Hepatocyte (in vitro differentiated cells): ENCODE data around the gene SPG11. TPM values are rescaled to one million over a fixed set of nuclear protein-coding genes. Genes with fewer than 3 reads are reported as not detected.
"Not testable (repeated sequence)": the region's sequence is repeated elsewhere in the genome, so short reads cannot be mapped to it uniquely, and the experiment has no call there.

Experiments used
- DNase-seq: peaks from one replicate; pipeline ENCODE4 v3.0.0-alpha.2; 2016; ENCODE audit warnings: low spot score
- H2AFZ ChIP-seq: fragments of 200-600 bp; sonication (generic); 2 replicates; pipeline ENCODE4 v1.6.0; 2016; ENCODE audit warnings: antibody characterized with exemption, mild to moderate bottlenecking
- H3K27ac ChIP-seq: fragments of 200-600 bp; sonication (generic); 2 replicates; pipeline ENCODE4 v1.5.1; 2016; ENCODE audit warnings: mild to moderate bottlenecking
- H3K27me3 ChIP-seq: fragments of 200-600 bp; sonication (generic); 2 replicates; pipeline ENCODE4 v1.6.1; 2016
- H3K36me3 ChIP-seq: fragments of 200-600 bp; sonication (generic); replicated peaks from 2 replicates; pipeline ENCODE4 v1.5.1; 2016; ENCODE audit warnings: low read depth; ENCODE audit not compliant: insufficient read depth
- H3K4me1 ChIP-seq: fragments of 200-600 bp; sonication (generic); 2 replicates; pipeline ENCODE4 v1.5.1; 2016; ENCODE audit warnings: mild to moderate bottlenecking, moderate library complexity; ENCODE audit not compliant: insufficient read depth
- H3K4me2 ChIP-seq: fragments of 200-600 bp; sonication (generic); 2 replicates; pipeline ENCODE4 v1.6.0; 2016
- H3K4me3 ChIP-seq: fragments of 200-600 bp; sonication (generic); 2 replicates; pipeline ENCODE4 v1.5.1; 2016; ENCODE audit warnings: mild to moderate bottlenecking
- H3K79me2 ChIP-seq: fragments of 200-600 bp; sonication (generic); 2 replicates; pipeline ENCODE4 v1.6.0; 2017; ENCODE audit warnings: mild to moderate bottlenecking
- H3K9me2 ChIP-seq: fragments of 200-600 bp; sonication (generic); replicated peaks from 2 replicates; pipeline ENCODE4 v1.6.0; 2017; ENCODE audit warnings: mild to moderate bottlenecking; ENCODE audit not compliant: insufficient read depth
- H3K9me3 ChIP-seq: fragments of 200-600 bp; sonication (generic); 2 replicates; pipeline ENCODE4 v1.5.1; 2016; ENCODE audit warnings: low read depth, mild to moderate bottlenecking
- H4K20me1 ChIP-seq: fragments of 200-600 bp; sonication (generic); 2 replicates; pipeline ENCODE4 v1.6.0; 2016; ENCODE audit warnings: mild to moderate bottlenecking; ENCODE audit not compliant: insufficient read depth, poor library complexity, severe bottlenecking
- EZH2 ChIP-seq: fragments of 200-600 bp; sonication (generic); IDR thresholded peaks from 2 replicates; pipeline ENCODE4 v1.6.1; 2016; ENCODE audit warnings: antibody characterized with exemption, mild to moderate bottlenecking, borderline replicate concordance
- EZH2phosphoT487 ChIP-seq: fragments of 200-600 bp; sonication (generic); IDR thresholded peaks from one replicate; pipeline ENCODE4 v1.6.1; 2018; ENCODE audit warnings: antibody characterized with exemption, mild to moderate bottlenecking, low read depth, moderate library complexity; ENCODE audit not compliant: unreplicated experiment, severe bottlenecking
- WGBS: methylation state at CpG from one replicate; pipeline ENCODE4 v1.1.6; 2016; ENCODE audit warnings: low lambda C conversion rate; ENCODE audit errors: missing lambda C conversion rate; 5-methylcytosine and 5-hydroxymethylcytosine counted together
- polyA plus RNA-seq: library from polyadenylated mRNA; unstranded; fragments of >200 nt; fragmentation: Nextera tagmentation; extraction: Ambion mirVana; gene quantifications from 2 replicates; pipeline ENCODE4 v1.2.1, GENCODE V29; 2016
- total RNA-seq: library from RNA; depleted of rRNA; stranded (reverse); fragments of >200 nt; gene quantifications from 2 replicates; pipeline ENCODE4 v1.2.3, GENCODE V29; 2014
- TF ChIP-seq, protein P1 (sequence below): fragments of 200-600 bp; sonication (generic); IDR thresholded peaks from 2 replicates; pipeline ENCODE4 v1.5.1; 2016; ENCODE audit warnings: antibody characterized with exemption, mild to moderate bottlenecking; ENCODE audit not compliant: poor library complexity

The SPG11 gene
- total and polyA plus RNA-seq, 2 experiments from 2014 or later: 28.2 to 70.3 TPM

DNA sequence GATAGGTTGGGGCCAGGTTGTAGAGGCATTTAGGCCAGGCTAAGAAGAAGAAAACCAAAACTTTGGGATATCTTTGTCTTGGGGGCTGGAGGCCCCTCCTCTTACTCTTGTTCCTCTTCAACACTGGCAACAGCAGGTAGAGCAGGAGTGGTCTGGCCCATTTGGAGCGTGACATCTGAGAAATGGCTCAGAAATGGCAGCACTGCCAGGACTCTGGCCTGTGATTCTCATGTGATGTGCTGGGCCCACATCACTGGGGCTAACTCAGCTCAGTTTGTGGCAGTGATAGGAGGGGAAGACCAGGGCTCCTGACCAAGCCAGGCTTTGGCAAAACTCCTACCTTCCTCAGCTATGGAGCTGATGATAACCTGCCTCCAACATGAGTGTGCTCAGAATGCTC lies 29.2 kb upstream of the SPG11 start:
- no peaks in the 10 kb centered on the region for H3K4me1 ChIP-seq
- H2AFZ ChIP-seq: no peak overlapping the region
- H3K9me3 ChIP-seq: no peaks in the 10 kb centered on the region
- H3K36me3 ChIP-seq: no peaks in the 10 kb centered on the region
- no peak overlapping the region for H3K4me2 ChIP-seq
- 96% methylated on average over 1 of the region's 1 CpG for WGBS
- H3K27ac ChIP-seq: no peak overlapping the region
- TF ChIP-seq EZH2phosphoT487: no peak
- TF ChIP-seq EZH2: no peak
- TF ChIP-seq, protein P1, sequence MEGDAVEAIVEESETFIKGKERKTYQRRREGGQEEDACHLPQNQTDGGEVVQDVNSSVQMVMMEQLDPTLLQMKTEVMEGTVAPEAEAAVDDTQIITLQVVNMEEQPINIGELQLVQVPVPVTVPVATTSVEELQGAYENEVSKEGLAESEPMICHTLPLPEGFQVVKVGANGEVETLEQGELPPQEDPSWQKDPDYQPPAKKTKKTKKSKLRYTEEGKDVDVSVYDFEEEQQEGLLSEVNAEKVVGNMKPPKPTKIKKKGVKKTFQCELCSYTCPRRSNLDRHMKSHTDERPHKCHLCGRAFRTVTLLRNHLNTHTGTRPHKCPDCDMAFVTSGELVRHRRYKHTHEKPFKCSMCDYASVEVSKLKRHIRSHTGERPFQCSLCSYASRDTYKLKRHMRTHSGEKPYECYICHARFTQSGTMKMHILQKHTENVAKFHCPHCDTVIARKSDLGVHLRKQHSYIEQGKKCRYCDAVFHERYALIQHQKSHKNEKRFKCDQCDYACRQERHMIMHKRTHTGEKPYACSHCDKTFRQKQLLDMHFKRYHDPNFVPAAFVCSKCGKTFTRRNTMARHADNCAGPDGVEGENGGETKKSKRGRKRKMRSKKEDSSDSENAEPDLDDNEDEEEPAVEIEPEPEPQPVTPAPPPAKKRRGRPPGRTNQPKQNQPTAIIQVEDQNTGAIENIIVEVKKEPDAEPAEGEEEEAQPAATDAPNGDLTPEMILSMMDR: no peak
- no peaks in the 10 kb centered on the region for H3K79me2 ChIP-seq
- H3K9me2 ChIP-seq: no peaks in the 10 kb centered on the region
- H4K20me1 ChIP-seq: no peaks in the 10 kb centered on the region
- no peak for DNase-seq
- no peak overlapping the region for H3K4me3 ChIP-seq
- no peaks in the 10 kb centered on the region for H3K27me3 ChIP-seq

DNA sequence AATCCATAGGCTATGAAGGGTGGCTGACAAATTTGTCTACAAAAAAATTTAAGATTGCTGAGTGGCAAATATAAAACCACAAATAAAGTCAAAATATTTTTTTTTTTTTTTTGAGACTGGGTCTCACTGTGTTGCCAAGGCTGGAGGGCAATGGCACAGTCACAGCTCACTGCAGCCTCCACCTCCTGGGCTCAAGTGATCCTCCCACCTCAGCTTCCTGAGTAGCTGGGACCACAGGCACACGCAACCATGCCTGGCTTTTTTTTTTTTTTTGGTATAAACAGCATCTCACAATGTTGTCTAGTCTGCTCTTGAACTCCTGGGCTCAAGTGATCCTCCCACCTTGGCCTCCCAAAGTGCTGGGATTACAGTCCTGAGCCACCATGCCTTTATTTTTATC lies 26.8 kb upstream of the SPG11 start:
- H3K79me2 ChIP-seq, H3K4me3 ChIP-seq, H3K36me3 ChIP-seq, H2AFZ ChIP-seq, H3K9me3 ChIP-seq, H3K4me2 ChIP-seq, H4K20me1 ChIP-seq, H3K9me2 ChIP-seq, DNase-seq, H3K4me1 ChIP-seq, H3K27ac ChIP-seq, H3K27me3 ChIP-seq: not testable (repeated sequence)
- 67% methylated on average over 1 of the region's 1 CpG for WGBS

DNA sequence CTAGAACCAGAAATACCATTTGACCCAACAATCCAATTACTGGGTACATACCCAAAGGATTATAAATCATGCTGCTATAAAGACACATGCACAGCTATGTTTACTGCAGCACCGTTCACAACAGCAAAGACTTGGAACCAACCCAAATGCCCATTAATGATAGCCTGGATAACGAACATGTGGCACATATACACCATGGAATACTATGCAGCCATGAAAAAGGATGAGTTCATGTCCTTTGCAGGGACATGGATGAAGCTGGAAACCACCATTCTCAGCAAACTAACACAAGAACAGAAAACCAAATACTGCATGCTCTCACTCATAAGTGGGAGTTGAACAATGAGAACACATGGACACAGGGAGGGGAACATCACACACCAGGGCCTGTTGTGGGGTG lies 25.9 kb upstream of the SPG11 start:
- not testable (repeated sequence) for H3K4me2 ChIP-seq, H3K27ac ChIP-seq, H3K9me2 ChIP-seq, H3K4me1 ChIP-seq, H4K20me1 ChIP-seq, H3K9me3 ChIP-seq, H2AFZ ChIP-seq, DNase-seq, H3K79me2 ChIP-seq, H3K27me3 ChIP-seq, H3K4me3 ChIP-seq, H3K36me3 ChIP-seq
- 86% methylated on average over 2 of the region's 2 CpGs for WGBS

DNA sequence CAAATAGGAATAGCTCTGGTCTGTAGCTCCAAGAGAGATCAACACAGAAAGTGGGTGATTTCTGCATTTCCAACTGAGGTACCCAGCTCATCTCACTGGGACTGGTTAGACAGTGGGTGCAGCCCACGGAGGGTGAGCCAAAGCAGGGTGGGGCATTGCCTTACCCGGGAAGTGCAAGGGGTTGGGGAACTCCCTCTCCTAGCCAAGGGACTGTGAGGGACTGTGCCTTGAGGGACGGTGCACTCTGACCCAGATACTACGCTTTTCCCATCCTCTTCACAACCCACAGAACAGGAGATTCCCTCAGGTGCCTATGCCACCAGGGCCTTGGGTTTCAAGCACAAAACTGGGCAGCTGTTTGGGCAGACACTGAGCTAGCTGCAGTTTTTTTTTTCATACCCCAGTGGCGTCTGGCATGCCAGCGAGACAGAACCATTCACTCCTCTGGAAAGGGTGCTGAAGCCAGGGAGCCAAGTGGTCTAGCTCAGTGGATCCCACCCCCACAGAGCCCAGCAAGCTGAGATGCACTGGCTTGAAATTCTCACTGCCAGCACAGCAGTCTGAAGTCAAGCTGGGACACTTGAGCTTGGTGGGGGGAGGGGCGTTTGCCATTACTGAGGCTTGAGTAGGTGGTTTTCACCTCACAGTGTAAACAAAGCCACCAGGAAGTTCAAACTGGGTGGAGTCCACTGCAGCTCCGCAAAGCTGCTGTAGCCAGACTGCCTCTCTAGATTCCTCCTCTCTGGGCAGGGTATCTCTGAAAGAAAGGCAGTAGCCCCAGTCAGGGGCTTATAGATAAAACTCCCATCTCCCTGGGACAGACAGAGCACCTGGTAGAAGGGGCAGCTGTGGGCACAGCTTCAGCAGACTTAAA lies 19.6 kb upstream of the SPG11 start:
- H3K79me2 ChIP-seq, H3K36me3 ChIP-seq, H4K20me1 ChIP-seq, H2AFZ ChIP-seq, H3K4me1 ChIP-seq, H3K27me3 ChIP-seq, H3K9me3 ChIP-seq, H3K4me3 ChIP-seq, H3K9me2 ChIP-seq: not testable (repeated sequence)
- H3K27ac ChIP-seq: peak overlapping the region; percentile 50
- 52% methylated on average over 8 of the region's 8 CpGs for WGBS
- peak; percentile 85 for DNase-seq
- H3K4me2 ChIP-seq: peak overlapping the region; percentile 51

- Histone ChIP-seq H3K79me2 (no peaks in the 10 kb centered on the region), H3K27ac (no peak overlapping the region), H3K4me3 (no peak overlapping the region), H3K36me3 (no peaks in the 10 kb centered on the region), H3K9me2 (no peaks in the 10 kb centered on the region), H3K9me3 (no peaks in the 10 kb centered on the region), H4K20me1 (no peaks in the 10 kb centered on the region), H3K27me3 (no peaks in the 10 kb centered on the region), H3K4me2 (no peak overlapping the region), H3K4me1 (peaks cover 4% of the 10 kb centered on the region), H2AFZ (no peak overlapping the region)
- 94% methylated on average over 2 of the region's 2 CpGs for WGBS
- DNase-seq: no peak
- TF ChIP-seq EZH2phosphoT487 (no peak), EZH2 (no peak)
- TF ChIP-seq, protein P1: no peak
These were observed 18.7 kb upstream of the SPG11 start for GRCh38 chr15:44682211-44682610.
